Lower leg skin (tissue), 3 donors: ENCODE results near the gene PLEKHA1.

ENCODE experiments used
- POLR2A ChIP-seq, 2 donors: fragments of 450-650 bp; IDR thresholded peaks; one replicate each; pipeline ENCODE4 v1.6.1; 2016 to 2017; ENCODE audit warnings: antibody characterized with exemption in 2 of 2, mild to moderate bottlenecking in 1 of 2, moderate library complexity in 1 of 2
- TF ChIP-seq, protein P1 (sequence below), 3 donors: fragments of 450-650 bp; IDR thresholded peaks; one replicate each; pipeline ENCODE4 v1.5.1; 2016; ENCODE audit warnings: antibody characterized with exemption in 3 of 3, mild to moderate bottlenecking in 3 of 3, moderate library complexity in 2 of 3

DNA sequence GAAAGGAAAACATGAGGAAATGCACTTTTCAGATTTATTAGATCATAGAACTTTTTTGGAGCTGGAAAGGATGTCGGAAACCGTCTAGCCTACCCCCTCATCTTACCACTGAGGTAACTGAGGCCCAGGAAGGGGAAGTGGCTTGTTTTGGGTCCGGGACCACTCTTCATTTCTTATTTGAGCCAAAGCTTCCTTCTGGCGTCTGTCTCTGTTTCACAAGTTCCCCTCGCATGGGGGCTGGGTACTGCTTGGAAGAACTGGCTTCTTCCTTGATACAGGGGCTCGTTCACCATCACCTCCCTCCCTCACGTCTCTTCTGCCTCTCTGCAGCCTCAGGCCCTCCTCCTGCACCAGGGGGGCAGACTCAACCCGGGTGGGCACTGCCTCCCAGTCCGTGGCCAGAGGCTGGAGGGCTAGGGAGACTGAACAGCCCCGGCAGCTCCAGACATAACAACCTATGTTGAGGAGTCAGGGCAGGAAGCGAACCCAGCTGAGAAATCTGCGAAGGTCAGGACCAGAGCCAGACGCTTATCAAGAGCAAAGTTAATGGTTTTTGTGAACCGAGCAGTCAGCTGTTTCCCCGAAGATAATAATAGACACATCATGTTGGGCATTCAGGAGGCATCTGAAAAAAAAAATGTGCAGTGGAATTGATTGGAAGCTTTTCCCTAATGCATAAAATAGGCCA lies 99.8 kb downstream of the PLEKHA1 start:
- TF ChIP-seq, protein P1, sequence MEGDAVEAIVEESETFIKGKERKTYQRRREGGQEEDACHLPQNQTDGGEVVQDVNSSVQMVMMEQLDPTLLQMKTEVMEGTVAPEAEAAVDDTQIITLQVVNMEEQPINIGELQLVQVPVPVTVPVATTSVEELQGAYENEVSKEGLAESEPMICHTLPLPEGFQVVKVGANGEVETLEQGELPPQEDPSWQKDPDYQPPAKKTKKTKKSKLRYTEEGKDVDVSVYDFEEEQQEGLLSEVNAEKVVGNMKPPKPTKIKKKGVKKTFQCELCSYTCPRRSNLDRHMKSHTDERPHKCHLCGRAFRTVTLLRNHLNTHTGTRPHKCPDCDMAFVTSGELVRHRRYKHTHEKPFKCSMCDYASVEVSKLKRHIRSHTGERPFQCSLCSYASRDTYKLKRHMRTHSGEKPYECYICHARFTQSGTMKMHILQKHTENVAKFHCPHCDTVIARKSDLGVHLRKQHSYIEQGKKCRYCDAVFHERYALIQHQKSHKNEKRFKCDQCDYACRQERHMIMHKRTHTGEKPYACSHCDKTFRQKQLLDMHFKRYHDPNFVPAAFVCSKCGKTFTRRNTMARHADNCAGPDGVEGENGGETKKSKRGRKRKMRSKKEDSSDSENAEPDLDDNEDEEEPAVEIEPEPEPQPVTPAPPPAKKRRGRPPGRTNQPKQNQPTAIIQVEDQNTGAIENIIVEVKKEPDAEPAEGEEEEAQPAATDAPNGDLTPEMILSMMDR (IDR thresholded peaks at IDR 0.05) = no peak
- no peak for TF ChIP-seq POLR2A (IDR thresholded peaks at IDR 0.05)
